Progenitor cell of endocrine pancreas (in vitro differentiated cells): ENCODE data around the gene VAMP1. TPM values are rescaled to one million over a fixed set of nuclear protein-coding genes. Genes with fewer than 3 reads are reported as not detected.
"Not testable (repeated sequence)": the region's sequence is repeated elsewhere in the genome, so short reads cannot be mapped to it uniquely, and the experiment has no call there.

Source experiments
- DNase-seq: peaks from one replicate; pipeline ENCODE4 v3.0.0; 2021; ENCODE audit warnings: low spot score; ENCODE audit not compliant: unreplicated experiment
- H3K27ac Mint-ChIP-seq: 2 replicates; pipeline ENCODE4 v1.8.0; 2021; ENCODE audit warnings: mild to moderate bottlenecking, moderate library complexity, mixed read lengths
- H3K27me3 Mint-ChIP-seq: 2 replicates; pipeline ENCODE4 v1.8.0; 2021; ENCODE audit warnings: mixed read lengths
- H3K36me3 Mint-ChIP-seq: 2 replicates; pipeline ENCODE4 v1.8.0; 2022; ENCODE audit warnings: mixed read lengths; ENCODE audit not compliant: insufficient read depth
- H3K4me1 Mint-ChIP-seq: 2 replicates; pipeline ENCODE4 v1.8.0; 2021; ENCODE audit warnings: low read depth, mixed read lengths
- H3K4me3 Mint-ChIP-seq: 2 replicates; pipeline ENCODE4 v1.8.0; 2021; ENCODE audit warnings: low read depth, mild to moderate bottlenecking, moderate library complexity, mixed read lengths
- H3K9me3 Mint-ChIP-seq: 2 replicates; pipeline ENCODE4 v1.8.0; 2021; ENCODE audit warnings: low read depth, mixed read lengths
- CTCF ChIP-seq: fragments of 200-600 bp; sonication (generic); IDR thresholded peaks from one replicate; pipeline ENCODE4 v1.5.0; 2021; ENCODE audit warnings: antibody characterized with exemption, mild to moderate bottlenecking; ENCODE audit not compliant: unreplicated experiment
- total RNA-seq: library from RNA; stranded (reverse); gene quantifications from 2 replicates; pipeline ENCODE4 v1.2.1, GENCODE V29; 2021

The VAMP1 gene
- total RNA-seq, 1 donor from 2014 or later: 3.6 TPM

GRCh38 chr12:6472491-6472890 is 2.0 kb upstream of the VAMP1 start:
- peaks cover 12% of the 10 kb centered on the region for H3K4me1 Mint-ChIP-seq
- H3K36me3 Mint-ChIP-seq: peaks cover 2% of the 10 kb centered on the region
- no peak for TF ChIP-seq CTCF
- peaks cover 4% of the 10 kb centered on the region for H3K9me3 Mint-ChIP-seq
- DNase-seq: no peak
- peaks cover 36% of the 10 kb centered on the region for H3K27me3 Mint-ChIP-seq
- H3K4me3 Mint-ChIP-seq: no peak overlapping the region
- H3K27ac Mint-ChIP-seq: no peak overlapping the region

- H3K9me3 Mint-ChIP-seq: peaks cover 4% of the 10 kb centered on the region
- no peak for TF ChIP-seq CTCF
- no peak overlapping the region for H3K4me3 Mint-ChIP-seq
- H3K4me1 Mint-ChIP-seq: peaks cover 12% of the 10 kb centered on the region
- H3K36me3 Mint-ChIP-seq: peaks cover 2% of the 10 kb centered on the region
- no peak for DNase-seq
- H3K27ac Mint-ChIP-seq: no peak overlapping the region
- H3K27me3 Mint-ChIP-seq: peaks cover 40% of the 10 kb centered on the region
Measured at GRCh38 chr12:6471989-6472360, 1.5 kb upstream of the VAMP1 start.

- peak overlapping the region; percentile 80 for H3K4me3 Mint-ChIP-seq
- H3K27me3 Mint-ChIP-seq: peaks cover 44% of the 10 kb centered on the region
- no peak for DNase-seq
- no peaks in the 10 kb centered on the region for H3K9me3 Mint-ChIP-seq
- H3K36me3 Mint-ChIP-seq: no peaks in the 10 kb centered on the region
- H3K4me1 Mint-ChIP-seq: peaks cover 9% of the 10 kb centered on the region
- H3K27ac Mint-ChIP-seq: no peak overlapping the region
- peak; percentile 5 for TF ChIP-seq CTCF
Measured at GRCh38 chr12:6469609-6470374, 685 bp downstream of the VAMP1 start.

GRCh38 chr12:6469092-6469491 is 1.4 kb downstream of the VAMP1 start:
- no peak for TF ChIP-seq CTCF
- Mint-ChIP-seq H3K4me1 (peaks cover 7% of the 10 kb centered on the region), H3K27me3 (peaks cover 43% of the 10 kb centered on the region), H3K4me3 (peak overlapping the region; percentile 4), H3K36me3 (peaks cover 3% of the 10 kb centered on the region), H3K9me3 (no peaks in the 10 kb centered on the region), H3K27ac (no peak overlapping the region)
- DNase-seq: no peak

GRCh38 chr12:6468283-6468575 is 2.2 kb downstream of the VAMP1 start:
- DNase-seq: no peak
- peaks cover 7% of the 10 kb centered on the region for H3K4me1 Mint-ChIP-seq
- H3K27me3 Mint-ChIP-seq: peaks cover 41% of the 10 kb centered on the region
- H3K9me3 Mint-ChIP-seq: no peaks in the 10 kb centered on the region
- H3K36me3 Mint-ChIP-seq: peaks cover 3% of the 10 kb centered on the region
- no peak overlapping the region for H3K4me3 Mint-ChIP-seq
- no peak overlapping the region for H3K27ac Mint-ChIP-seq
- no peak for TF ChIP-seq CTCF

GRCh38 chr12:6467571-6468282 is 2.8 kb downstream of the VAMP1 start:
- H3K4me1 Mint-ChIP-seq, H3K27ac Mint-ChIP-seq, H3K36me3 Mint-ChIP-seq, DNase-seq, H3K4me3 Mint-ChIP-seq, H3K9me3 Mint-ChIP-seq: not testable (repeated sequence)
- peaks cover 41% of the 10 kb centered on the region for H3K27me3 Mint-ChIP-seq

GRCh38 chr12:6466751-6467150 is 3.7 kb downstream of the VAMP1 start:
- H3K27me3 Mint-ChIP-seq: peaks cover 34% of the 10 kb centered on the region
- not testable (repeated sequence) for H3K27ac Mint-ChIP-seq, H3K4me1 Mint-ChIP-seq, DNase-seq, H3K4me3 Mint-ChIP-seq, H3K36me3 Mint-ChIP-seq, H3K9me3 Mint-ChIP-seq
